GM13976 (cell line): ENCODE results near the gene ABHD10.

ENCODE experiments used
- DNase-seq: peaks from one replicate; pipeline ENCODE4 v3.0.0; 2012; ENCODE audit warnings: low spot score
- CTCF ChIP-seq: IDR thresholded peaks from 2 replicates; pipeline ENCODE4 v1.5.1; 2012; ENCODE audit warnings: borderline replicate concordance, mild to moderate bottlenecking; ENCODE audit not compliant: insufficient read depth; ENCODE audit errors: extremely low read depth, missing control alignments, control extremely low read depth
- in situ Hi-C: fragments of 300-500 bp; cut with MboI; formaldehyde crosslinking; loops from one replicate; pipeline ENCODE4 v1.12.0; 2022; ENCODE audit warnings: low sequenced_read_pairs, mixed read lengths, inconsistent platforms; ENCODE audit not compliant: unreplicated experiment

The ABHD10 gene

GRCh38 chr3:111939873-111940272 lies 39.0 kb upstream of the ABHD10 start:
- in situ Hi-C loops: no loop called here
- TF ChIP-seq CTCF: no peak

GRCh38 chr3:111943533-111943932 lies 35.3 kb upstream of the ABHD10 start:
- DNase-seq: no peak
- in situ Hi-C loops: no loop called here
- no peak for TF ChIP-seq CTCF

More at GRCh38 chr3:111939873-111940272, 39.0 kb upstream of the ABHD10 start:
- no peak for DNase-seq

GRCh38 chr3:111944372-111944771 lies 34.5 kb upstream of the ABHD10 start:
- no peak for DNase-seq
- TF ChIP-seq CTCF: no peak
- in situ Hi-C loops: no loop called here

GRCh38 chr3:111947231-111947630 lies 31.6 kb upstream of the ABHD10 start:
- DNase-seq: no peak
- no peak for TF ChIP-seq CTCF
- in situ Hi-C loops: no loop called here

- no peak for TF ChIP-seq CTCF
- DNase-seq: no peak
- in situ Hi-C loops: no loop called here
These were observed 30.0 kb upstream of the ABHD10 start for GRCh38 chr3:111948786-111949185.

GRCh38 chr3:111949712-111950111 lies 29.1 kb upstream of the ABHD10 start:
- no peak for DNase-seq

More at GRCh38 chr3:111949712-111950111, 29.1 kb upstream of the ABHD10 start:
- in situ Hi-C loops: no loop called here
- no peak for TF ChIP-seq CTCF
